ENCODE data around the gene IDH3A. TPM values are rescaled to one million over a fixed set of nuclear protein-coding genes. Genes with fewer than 3 reads are reported as not detected.

Gene IDH3A
- total RNA-seq, 3 donors from 2014 or later (not counting 1 experiment from before 2014, with no cell fraction given) = 43.5 to 55.1 (median 53.3) TPM

DNA sequence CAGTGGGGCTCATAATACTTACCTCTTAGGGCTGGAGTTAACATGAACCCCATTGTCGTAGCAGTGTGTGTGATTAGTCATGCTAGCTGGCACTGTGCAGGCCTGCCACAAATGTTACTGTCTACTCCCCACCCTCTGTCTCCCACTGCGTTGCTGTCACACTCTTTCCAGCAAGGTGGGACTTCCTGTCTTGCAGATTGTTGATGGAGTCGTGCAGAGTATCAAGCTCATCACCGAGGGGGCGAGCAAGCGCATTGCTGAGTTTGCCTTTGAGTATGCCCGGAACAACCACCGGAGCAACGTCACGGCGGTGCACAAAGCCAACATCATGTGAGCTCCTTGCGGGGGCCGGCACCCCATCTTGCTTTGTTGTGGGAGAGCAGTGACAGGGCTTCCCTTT lies 12.9 kb downstream of the IDH3A start:
- 96% methylated on average over 13 of the region's 13 CpGs for WGBS (ENCODE audit: insufficient coverage)
- Mint-ChIP-seq H3K4me1 (no peaks in the 10 kb centered on the region), H3K36me3 (peaks cover 7% of the 10 kb centered on the region), H3K27ac (no peak overlapping the region), H3K27me3 (ENCODE audit: low read depth in 2 of 2) (no peaks in the 10 kb centered on the region), H3K9me3 (no peaks in the 10 kb centered on the region), H3K4me3 (no peak overlapping the region)
- Histone ChIP-seq H3K27me3 (ENCODE audit: control insufficient read depth, insufficient read depth, low read length) (no peaks in the 10 kb centered on the region), H3K4me3 (ENCODE audit: low read length) (no peak overlapping the region), H3K9me3 (ENCODE audit: control insufficient read depth, insufficient read depth, low read length) (no peaks in the 10 kb centered on the region), H3K4me1 (ENCODE audit: control insufficient read depth, insufficient read depth, low read length) (no peaks in the 10 kb centered on the region), H3K27ac (ENCODE audit: low read length) (no peak overlapping the region), H3K36me3 (ENCODE audit: control insufficient read depth, insufficient read depth, low read length) (peaks cover 51% of the 10 kb centered on the region)
- DNase-seq (peak in 1 of 2 donors; percentile 54), ATAC-seq (no peak)
- TF ChIP-seq, protein P1, sequence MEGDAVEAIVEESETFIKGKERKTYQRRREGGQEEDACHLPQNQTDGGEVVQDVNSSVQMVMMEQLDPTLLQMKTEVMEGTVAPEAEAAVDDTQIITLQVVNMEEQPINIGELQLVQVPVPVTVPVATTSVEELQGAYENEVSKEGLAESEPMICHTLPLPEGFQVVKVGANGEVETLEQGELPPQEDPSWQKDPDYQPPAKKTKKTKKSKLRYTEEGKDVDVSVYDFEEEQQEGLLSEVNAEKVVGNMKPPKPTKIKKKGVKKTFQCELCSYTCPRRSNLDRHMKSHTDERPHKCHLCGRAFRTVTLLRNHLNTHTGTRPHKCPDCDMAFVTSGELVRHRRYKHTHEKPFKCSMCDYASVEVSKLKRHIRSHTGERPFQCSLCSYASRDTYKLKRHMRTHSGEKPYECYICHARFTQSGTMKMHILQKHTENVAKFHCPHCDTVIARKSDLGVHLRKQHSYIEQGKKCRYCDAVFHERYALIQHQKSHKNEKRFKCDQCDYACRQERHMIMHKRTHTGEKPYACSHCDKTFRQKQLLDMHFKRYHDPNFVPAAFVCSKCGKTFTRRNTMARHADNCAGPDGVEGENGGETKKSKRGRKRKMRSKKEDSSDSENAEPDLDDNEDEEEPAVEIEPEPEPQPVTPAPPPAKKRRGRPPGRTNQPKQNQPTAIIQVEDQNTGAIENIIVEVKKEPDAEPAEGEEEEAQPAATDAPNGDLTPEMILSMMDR (IDR thresholded peaks at IDR 0.05) = no peak
- intact Hi-C loops (cut with micrococcal nuclease) = no loop called here

DNA sequence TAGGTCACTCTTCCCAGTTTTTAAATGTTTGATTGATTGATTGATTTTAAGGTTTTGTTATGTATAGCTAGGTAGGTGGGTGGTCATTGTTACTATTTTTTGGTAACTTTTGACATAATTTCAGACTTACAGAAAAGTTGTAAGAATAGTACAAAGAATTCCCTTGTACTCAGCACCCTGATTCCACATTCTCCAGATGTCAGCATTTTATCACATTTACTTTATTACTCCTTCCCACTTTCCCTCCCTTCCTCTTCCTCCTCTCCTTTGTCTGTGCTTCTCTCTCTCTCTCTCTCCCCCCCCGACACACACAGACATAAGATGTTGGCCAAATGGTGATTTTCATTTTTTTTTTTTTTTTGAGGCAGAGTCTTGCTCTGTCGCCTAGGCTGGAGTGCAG lies 14.8 kb downstream of the IDH3A start:
- Mint-ChIP-seq H3K27ac (no peak overlapping the region), H3K36me3 (peaks cover 13% of the 10 kb centered on the region), H3K9me3 (no peaks in the 10 kb centered on the region), H3K27me3 (ENCODE audit: low read depth in 2 of 2) (no peaks in the 10 kb centered on the region), H3K4me3 (no peak overlapping the region), H3K4me1 (no peaks in the 10 kb centered on the region)
- H3K4me3 ChIP-seq (ENCODE audit: low read length) = no peak overlapping the region
- WGBS (ENCODE audit: insufficient coverage) = 100% methylated on average over 2 of the region's 2 CpGs
- ATAC-seq (no peak), DNase-seq (no peak)
- H3K36me3 ChIP-seq (ENCODE audit: control insufficient read depth, insufficient read depth, low read length) = peaks cover 53% of the 10 kb centered on the region
- intact Hi-C loops (cut with micrococcal nuclease) = no loop called here
- TF ChIP-seq, protein P1 (IDR thresholded peaks at IDR 0.05) = no peak
- no peaks in the 10 kb centered on the region for H3K9me3 ChIP-seq (ENCODE audit: control insufficient read depth, insufficient read depth, low read length)
- H3K4me1 ChIP-seq (ENCODE audit: control insufficient read depth, insufficient read depth, low read length) = no peaks in the 10 kb centered on the region
- H3K27me3 ChIP-seq (ENCODE audit: control insufficient read depth, insufficient read depth, low read length) = no peaks in the 10 kb centered on the region
- no peak overlapping the region for H3K27ac ChIP-seq (ENCODE audit: low read length)

DNA sequence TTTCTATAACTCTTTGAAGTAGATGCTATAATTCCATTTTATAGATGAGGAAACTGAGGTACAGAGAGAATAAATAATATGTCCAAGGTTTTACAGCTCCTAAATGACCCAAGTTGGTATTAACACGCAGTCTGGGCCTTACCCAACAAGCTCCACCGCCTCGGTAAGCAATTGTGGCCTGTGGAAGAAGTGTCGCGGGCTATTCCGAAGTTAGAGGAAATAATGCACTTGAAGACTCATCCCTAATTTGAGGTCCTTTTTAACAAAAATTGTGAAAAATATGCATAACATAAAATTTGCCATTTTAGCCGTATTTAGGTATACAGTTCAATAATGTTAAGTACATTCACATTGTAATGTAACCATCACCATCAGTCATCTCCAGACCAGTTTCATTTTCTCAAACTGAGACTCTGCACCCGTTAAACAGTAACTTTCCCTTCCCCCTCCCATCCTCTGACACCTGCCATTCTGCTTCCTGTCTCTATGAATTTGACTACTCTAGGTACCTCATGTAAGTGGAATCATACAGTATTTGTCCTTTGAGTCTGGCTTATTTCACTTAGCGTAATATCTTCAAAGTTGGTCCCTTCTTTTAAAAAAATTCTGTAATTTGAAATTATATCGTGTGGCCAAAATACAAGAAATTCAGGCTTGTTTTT lies 18.2 kb downstream of the IDH3A start:
- WGBS (ENCODE audit: insufficient coverage) = 76% methylated on average over 8 of the region's 10 CpGs
- Histone ChIP-seq H3K27ac (ENCODE audit: low read length) (no peak overlapping the region), H3K36me3 (ENCODE audit: control insufficient read depth, insufficient read depth, low read length) (peaks cover 40% of the 10 kb centered on the region), H3K4me3 (ENCODE audit: low read length) (no peak overlapping the region), H3K27me3 (ENCODE audit: control insufficient read depth, insufficient read depth, low read length) (no peaks in the 10 kb centered on the region), H3K9me3 (ENCODE audit: control insufficient read depth, insufficient read depth, low read length) (no peaks in the 10 kb centered on the region), H3K4me1 (ENCODE audit: control insufficient read depth, insufficient read depth, low read length) (peaks cover 14% of the 10 kb centered on the region)
- DNase-seq = peak in 1 of 2 donors; percentile 58
- intact Hi-C loops (cut with micrococcal nuclease) = no loop called here
- TF ChIP-seq, protein P1 (IDR thresholded peaks at IDR 0.05) = no peak
- H3K36me3 Mint-ChIP-seq = peaks cover 25% of the 10 kb centered on the region
- no peak overlapping the region for H3K27ac Mint-ChIP-seq
- H3K4me1 Mint-ChIP-seq = no peaks in the 10 kb centered on the region
- no peak overlapping the region for H3K4me3 Mint-ChIP-seq
- no peaks in the 10 kb centered on the region for H3K9me3 Mint-ChIP-seq
- ATAC-seq = no peak
- no peaks in the 10 kb centered on the region for H3K27me3 Mint-ChIP-seq (ENCODE audit: low read depth in 2 of 2)

DNA sequence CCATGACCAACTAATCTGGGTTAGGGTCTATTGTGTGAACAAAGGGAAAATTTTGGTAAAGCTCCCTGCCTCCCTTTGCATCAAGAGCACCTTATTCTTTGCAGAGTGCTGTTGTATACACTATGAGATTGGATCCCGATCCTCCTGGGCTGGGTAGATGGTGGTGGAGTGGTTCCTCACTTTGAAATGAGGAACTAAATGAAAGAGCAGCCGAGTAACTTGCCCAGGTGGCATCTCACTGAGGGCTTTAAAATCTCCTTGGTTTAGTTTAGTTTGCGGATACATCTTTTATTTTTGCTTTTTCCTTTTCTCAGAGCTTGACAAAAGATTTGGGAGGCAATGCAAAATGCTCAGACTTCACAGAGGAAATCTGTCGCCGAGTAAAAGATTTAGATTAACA lies 19.4 kb downstream of the IDH3A start:
- H3K9me3 Mint-ChIP-seq = no peaks in the 10 kb centered on the region
- peaks cover 25% of the 10 kb centered on the region for H3K36me3 Mint-ChIP-seq
- WGBS (ENCODE audit: insufficient coverage) = 44% methylated on average over 5 of the region's 5 CpGs
- Histone ChIP-seq H3K36me3 (ENCODE audit: control insufficient read depth, insufficient read depth, low read length) (peaks cover 39% of the 10 kb centered on the region), H3K9me3 (ENCODE audit: control insufficient read depth, insufficient read depth, low read length) (no peaks in the 10 kb centered on the region), H3K4me3 (ENCODE audit: low read length) (no peak overlapping the region), H3K27ac (ENCODE audit: low read length) (no peak overlapping the region), H3K27me3 (ENCODE audit: control insufficient read depth, insufficient read depth, low read length) (no peaks in the 10 kb centered on the region), H3K4me1 (ENCODE audit: control insufficient read depth, insufficient read depth, low read length) (peaks cover 22% of the 10 kb centered on the region)
- ATAC-seq (no peak), DNase-seq (no peak)
- no peak overlapping the region for H3K27ac Mint-ChIP-seq
- no peak overlapping the region for H3K4me3 Mint-ChIP-seq
- intact Hi-C loops (cut with micrococcal nuclease) = no loop called here
- no peaks in the 10 kb centered on the region for H3K27me3 Mint-ChIP-seq (ENCODE audit: low read depth in 2 of 2)
- TF ChIP-seq, protein P1 (IDR thresholded peaks at IDR 0.05) = no peak
- peaks cover 2 to 3% of the 10 kb centered on the region in 2 donors for H3K4me1 Mint-ChIP-seq

All from natural killer cell (primary cell).